HAP-1 (cell line): ENCODE data around the gene SLC5A10.
A peak's percentile ranks its signal among the peaks of the same experiment; 100 is the strongest.
"Not testable (repeated sequence)": the region's sequence is repeated elsewhere in the genome, so short reads cannot be mapped to it uniquely, and the experiment has no call there.

ENCODE experiments used
- DNase-seq, 2 experiments: peaks; one replicate each; pipeline ENCODE4 v3.0.0-alpha.2; 2016 to 2020; ENCODE audit warnings: low spot score in 2 of 2
- H3K27me3 ChIP-seq: fragments of 250-450 bp; sonication (Bioruptor Pico); 2 replicates; pipeline ENCODE4 v1.5.1; 2020; ENCODE audit warnings: low read depth, mild to moderate bottlenecking, moderate library complexity
- H3K36me3 ChIP-seq: fragments of 250-450 bp; sonication (Bioruptor Pico); replicated peaks from 2 replicates; pipeline ENCODE4 v1.5.1; 2020; ENCODE audit warnings: mild to moderate bottlenecking
- H3K4me1 ChIP-seq: fragments of 250-450 bp; sonication (Bioruptor Pico); 2 replicates; pipeline ENCODE4 v1.5.1; 2020; ENCODE audit warnings: mild to moderate bottlenecking
- H3K4me3 ChIP-seq: fragments of 250-450 bp; sonication (Bioruptor Pico); 2 replicates; pipeline ENCODE4 v1.5.1; 2020; ENCODE audit warnings: mild to moderate bottlenecking, moderate library complexity
- H3K9me3 ChIP-seq: fragments of 250-450 bp; sonication (Bioruptor Pico); 2 replicates; pipeline ENCODE4 v1.5.1; 2020; ENCODE audit warnings: mild to moderate bottlenecking, moderate library complexity
- in situ Hi-C: fragments of 300-500 bp; cut with MboI; formaldehyde crosslinking; loops from 3 replicates; pipeline ENCODE4 v1.14.3; 2020; ENCODE audit warnings: low sequenced_read_pairs, inconsistent platforms, mixed read lengths

SLC5A10 gene

GRCh38 chr17:18953231-18953728 lies 1.3 kb downstream of the SLC5A10 start:
- Histone ChIP-seq H3K36me3 (no peaks in the 10 kb centered on the region), H3K9me3 (no peaks in the 10 kb centered on the region), H3K4me1 (no peaks in the 10 kb centered on the region), H3K27me3 (0 out of 2 replicates have a peak, but pooled peaks cover 3% of the 10 kb centered on the region), H3K4me3 (no peak overlapping the region)
- in situ Hi-C loops = no loop called here
- DNase-seq = no peak

- Histone ChIP-seq H3K4me1 (no peaks in the 10 kb centered on the region), H3K9me3 (no peaks in the 10 kb centered on the region), H3K36me3 (no peaks in the 10 kb centered on the region), H3K4me3 (no peak overlapping the region), H3K27me3 (0 out of 2 replicates have a peak, but pooled peaks cover 3% of the 10 kb centered on the region)
- in situ Hi-C loops = no loop called here
- no peak for DNase-seq
These were observed 2.4 kb downstream of the SLC5A10 start for GRCh38 chr17:18954321-18954720.

GRCh38 chr17:18955009-18955408 lies 3.0 kb downstream of the SLC5A10 start:
- in situ Hi-C loops = no loop called here
- Histone ChIP-seq H3K4me1 (no peaks in the 10 kb centered on the region), H3K9me3 (no peaks in the 10 kb centered on the region), H3K27me3 (no peaks in the 10 kb centered on the region), H3K36me3 (no peaks in the 10 kb centered on the region), H3K4me3 (no peak overlapping the region)
- DNase-seq = no peak

- H3K27me3 ChIP-seq, H3K4me3 ChIP-seq, in situ Hi-C loops, H3K9me3 ChIP-seq, DNase-seq, H3K4me1 ChIP-seq, H3K36me3 ChIP-seq: not testable (repeated sequence)
These were observed 4.1 kb downstream of the SLC5A10 start for GRCh38 chr17:18956021-18956420.

- no peaks in the 10 kb centered on the region for H3K27me3 ChIP-seq
- no peak for DNase-seq
- in situ Hi-C loops = no loop called here
- H3K4me3 ChIP-seq = no peak overlapping the region
- no peaks in the 10 kb centered on the region for H3K36me3 ChIP-seq
- H3K9me3 ChIP-seq = no peaks in the 10 kb centered on the region
- no peaks in the 10 kb centered on the region for H3K4me1 ChIP-seq
These were observed 4.6 kb downstream of the SLC5A10 start for GRCh38 chr17:18956581-18956980.

GRCh38 chr17:18957831-18958230 lies 5.9 kb downstream of the SLC5A10 start:
- in situ Hi-C loops = no loop called here
- Histone ChIP-seq H3K4me3 (no peak overlapping the region), H3K4me1 (no peaks in the 10 kb centered on the region), H3K36me3 (no peaks in the 10 kb centered on the region), H3K9me3 (no peaks in the 10 kb centered on the region), H3K27me3 (no peaks in the 10 kb centered on the region)
- no peak for DNase-seq

GRCh38 chr17:18958611-18959010 lies 6.6 kb downstream of the SLC5A10 start:
- Histone ChIP-seq H3K4me1 (no peaks in the 10 kb centered on the region), H3K36me3 (no peaks in the 10 kb centered on the region), H3K4me3 (no peak overlapping the region), H3K27me3 (no peaks in the 10 kb centered on the region), H3K9me3 (no peaks in the 10 kb centered on the region)
- DNase-seq = no peak
- in situ Hi-C loops = no loop called here

- DNase-seq = no peak
- Histone ChIP-seq H3K27me3 (no peaks in the 10 kb centered on the region), H3K4me3 (no peak overlapping the region), H3K36me3 (no peaks in the 10 kb centered on the region), H3K4me1 (no peaks in the 10 kb centered on the region), H3K9me3 (no peaks in the 10 kb centered on the region)
- in situ Hi-C loops = no loop called here
These were observed 7.3 kb downstream of the SLC5A10 start for GRCh38 chr17:18959071-18959844.

GRCh38 chr17:18959845-18960240 lies 7.9 kb downstream of the SLC5A10 start:
- H3K4me3 ChIP-seq = no peak overlapping the region
- in situ Hi-C loops = no loop called here
- H3K36me3 ChIP-seq = no peaks in the 10 kb centered on the region
- no peaks in the 10 kb centered on the region for H3K27me3 ChIP-seq
- no peak for DNase-seq
- no peaks in the 10 kb centered on the region for H3K9me3 ChIP-seq
- no peaks in the 10 kb centered on the region for H3K4me1 ChIP-seq

- H3K4me1 ChIP-seq = no peaks in the 10 kb centered on the region
- H3K27me3 ChIP-seq = no peaks in the 10 kb centered on the region
- H3K9me3 ChIP-seq = no peaks in the 10 kb centered on the region
- no peak for DNase-seq
- H3K4me3 ChIP-seq = no peak overlapping the region
- no peaks in the 10 kb centered on the region for H3K36me3 ChIP-seq
- in situ Hi-C loops = no loop called here
These were observed 8.3 kb downstream of the SLC5A10 start for GRCh38 chr17:18960241-18960665.

- H3K27me3 ChIP-seq = no peaks in the 10 kb centered on the region
- no peaks in the 10 kb centered on the region for H3K9me3 ChIP-seq
- no peak overlapping the region for H3K4me3 ChIP-seq
- in situ Hi-C loops = no loop called here
- H3K4me1 ChIP-seq = no peaks in the 10 kb centered on the region
- peak; percentile 41 to 92 for DNase-seq
- H3K36me3 ChIP-seq = no peaks in the 10 kb centered on the region
These were observed 9.0 kb downstream of the SLC5A10 start for GRCh38 chr17:18960803-18961511.

GRCh38 chr17:18961634-18962493 lies 9.9 kb downstream of the SLC5A10 start:
- H3K4me1 ChIP-seq = no peaks in the 10 kb centered on the region
- in situ Hi-C loops = no loop called here
- DNase-seq = no peak

GRCh38 chr17:18962494-18962815 lies 10.5 kb downstream of the SLC5A10 start:
- H3K9me3 ChIP-seq = no peaks in the 10 kb centered on the region
- H3K27me3 ChIP-seq = no peaks in the 10 kb centered on the region
- no peak overlapping the region for H3K4me3 ChIP-seq
- H3K4me1 ChIP-seq = no peaks in the 10 kb centered on the region
- in situ Hi-C loops = no loop called here
- no peak for DNase-seq
- no peaks in the 10 kb centered on the region for H3K36me3 ChIP-seq

More at GRCh38 chr17:18961634-18962493, 9.9 kb downstream of the SLC5A10 start:
- no peaks in the 10 kb centered on the region for H3K36me3 ChIP-seq
- no peaks in the 10 kb centered on the region for H3K9me3 ChIP-seq
- H3K4me3 ChIP-seq = no peak overlapping the region
- H3K27me3 ChIP-seq = no peaks in the 10 kb centered on the region
